Endothelial cell (in vitro differentiated cells): ENCODE measurements around the gene SMARCA1. TPM values are rescaled to one million over a fixed set of nuclear protein-coding genes. Genes with fewer than 3 reads are reported as not detected.

Source experiments
- DNase-seq: peaks from one replicate; pipeline ENCODE4 v3.0.0; 2021; ENCODE audit warnings: low spot score
- H3K27ac Mint-ChIP-seq: one replicate; pipeline ENCODE4 v1.8.0; 2021; ENCODE audit warnings: mixed read lengths, inconsistent platforms; ENCODE audit not compliant: unreplicated experiment
- H3K27me3 Mint-ChIP-seq: one replicate; pipeline ENCODE4 v1.8.0; 2021; ENCODE audit warnings: mild to moderate bottlenecking, moderate library complexity, mixed read lengths, inconsistent platforms; ENCODE audit not compliant: unreplicated experiment
- H3K36me3 Mint-ChIP-seq: one replicate; pipeline ENCODE4 v1.8.0; 2021; ENCODE audit warnings: mild to moderate bottlenecking, low read depth, mixed read lengths, inconsistent platforms; ENCODE audit not compliant: unreplicated experiment
- H3K4me1 Mint-ChIP-seq: one replicate; pipeline ENCODE4 v1.8.0; 2021; ENCODE audit warnings: mild to moderate bottlenecking, mixed read lengths, inconsistent platforms; ENCODE audit not compliant: unreplicated experiment
- H3K4me3 Mint-ChIP-seq: one replicate; pipeline ENCODE4 v1.8.0; 2021; ENCODE audit warnings: mild to moderate bottlenecking, mixed read lengths, inconsistent platforms; ENCODE audit not compliant: unreplicated experiment
- H3K9me3 Mint-ChIP-seq: one replicate; pipeline ENCODE4 v1.8.0; 2021; ENCODE audit warnings: mixed read lengths, inconsistent platforms; ENCODE audit not compliant: unreplicated experiment
- CTCF ChIP-seq: fragments of 200-600 bp; sonication (generic); IDR thresholded peaks from one replicate; pipeline ENCODE4 v1.5.0; 2021; ENCODE audit warnings: antibody characterized with exemption; ENCODE audit not compliant: unreplicated experiment
- total RNA-seq: library from RNA; stranded (reverse); fragmentation: NEBNext Ultra II Directional; extraction: Animal tissue kit (Norgen Biotek cat#: 25700); gene quantifications from one replicate; pipeline ENCODE4 v1.2.1, GENCODE V29; 2021; ENCODE audit not compliant: unreplicated experiment

SMARCA1 gene
- total RNA-seq, 1 donor from 2014 or later, result 61.1 TPM

DNA sequence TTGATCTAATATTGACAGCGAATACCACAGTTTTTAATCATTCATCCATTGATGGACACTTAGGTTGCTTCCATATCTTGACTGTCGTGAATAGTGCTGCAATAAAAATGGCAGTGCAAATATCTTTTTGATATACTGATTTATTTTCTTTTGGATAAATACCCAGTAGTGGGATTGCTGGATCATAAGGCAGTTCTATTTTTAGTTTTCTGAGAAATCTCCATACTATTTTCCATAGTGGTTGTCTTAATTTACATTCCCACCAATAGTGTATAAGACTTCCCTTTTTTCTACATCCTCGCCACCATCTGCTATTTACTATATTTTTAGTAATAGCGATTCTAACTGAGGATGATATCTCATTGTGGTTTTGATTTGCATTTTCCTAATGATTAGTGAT, 100.1 kb downstream of the SMARCA1 start:
- Mint-ChIP-seq H3K4me3 (no peak overlapping the region), H3K4me1 (no peaks in the 10 kb centered on the region), H3K36me3 (peaks cover 24% of the 10 kb centered on the region), H3K27ac (no peak overlapping the region), H3K9me3 (peaks cover 16% of the 10 kb centered on the region), H3K27me3 (peaks cover 2% of the 10 kb centered on the region)
- DNase-seq, result no peak
- no peak for TF ChIP-seq CTCF

DNA sequence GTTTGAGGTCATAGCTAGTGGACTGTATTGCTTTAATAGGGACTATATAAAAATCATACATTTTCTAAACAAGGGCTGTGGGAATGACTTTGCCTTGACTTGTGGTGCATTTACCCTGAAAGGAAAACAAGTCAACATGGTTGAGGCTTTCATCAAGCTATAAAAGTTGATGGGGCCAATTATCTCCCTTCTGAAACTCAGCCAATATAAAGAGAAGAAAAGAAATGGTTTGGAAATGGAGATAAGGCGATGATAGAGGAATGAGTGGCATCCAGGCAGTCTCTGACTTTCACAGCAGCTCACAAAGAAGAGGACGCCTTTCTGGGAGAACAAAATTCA, 118.7 kb downstream of the SMARCA1 start:
- no peak for TF ChIP-seq CTCF
- no peak overlapping the region for H3K4me3 Mint-ChIP-seq
- no peaks in the 10 kb centered on the region for H3K9me3 Mint-ChIP-seq
- H3K36me3 Mint-ChIP-seq, result no peaks in the 10 kb centered on the region
- no peak for DNase-seq
- no peaks in the 10 kb centered on the region for H3K27me3 Mint-ChIP-seq
- H3K27ac Mint-ChIP-seq, result no peak overlapping the region
- no peaks in the 10 kb centered on the region for H3K4me1 Mint-ChIP-seq

DNA sequence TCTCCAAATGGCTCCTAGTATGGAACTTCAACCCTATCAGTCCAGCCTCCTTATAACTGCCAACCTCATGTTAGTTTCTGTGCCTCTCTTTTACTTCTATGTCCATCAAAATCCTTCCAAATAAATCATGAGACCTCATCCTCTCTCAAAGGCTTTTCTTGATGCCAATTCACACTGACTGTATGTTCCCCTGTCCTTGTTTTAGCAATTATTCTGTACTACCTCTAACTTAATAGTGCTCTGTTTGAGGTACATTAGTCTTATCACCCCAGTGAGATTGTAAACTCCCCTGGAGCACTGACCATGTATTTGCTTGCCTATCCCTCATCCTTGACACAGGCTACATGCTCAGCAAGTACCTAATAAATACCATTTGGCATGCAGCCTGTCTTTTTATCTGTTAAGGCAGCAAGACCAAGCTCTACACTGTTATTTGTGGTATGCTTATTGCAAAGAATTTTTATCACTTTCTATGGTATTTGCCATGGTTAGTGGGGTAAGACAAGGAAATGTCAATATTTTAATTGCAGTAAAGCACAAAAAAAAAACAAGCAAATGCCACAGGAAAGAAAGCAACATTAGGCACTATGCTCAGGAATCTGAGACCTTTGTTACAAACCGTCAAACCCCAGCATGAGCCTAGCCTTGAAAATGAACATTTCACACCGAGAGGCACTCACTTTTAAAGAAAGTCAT, 119.2 kb downstream of the SMARCA1 start:
- no peaks in the 10 kb centered on the region for H3K9me3 Mint-ChIP-seq
- H3K36me3 Mint-ChIP-seq, result no peaks in the 10 kb centered on the region
- H3K4me3 Mint-ChIP-seq, result no peak overlapping the region
- H3K4me1 Mint-ChIP-seq, result no peaks in the 10 kb centered on the region
- no peak overlapping the region for H3K27ac Mint-ChIP-seq
- DNase-seq, result no peak
- TF ChIP-seq CTCF, result no peak
- no peaks in the 10 kb centered on the region for H3K27me3 Mint-ChIP-seq

Other genes with a start within 250 kb of the SMARCA1 start
- 24.2 TPM for gene OCRL, start 16.8 kb upstream of the SMARCA1 start, total RNA-seq
- 3.5 TPM for gene APLN, start 131.5 kb upstream of the SMARCA1 start, total RNA-seq
- gene XPNPEP2, start 215.5 kb upstream of the SMARCA1 start, total RNA-seq, result 1.7 TPM